ENCODE results near the gene ZNF865.

GRCh38 chr19:55563261-55563690 is 42.2 kb upstream of the ZNF865 start:
- TF ChIP-seq REST (IDR thresholded peaks at IDR 0.05; ENCODE audit: low read depth), result no peak
- no peak for TF ChIP-seq CTCF (IDR thresholded peaks at IDR 0.05 in 2 of 3, conservative IDR thresholded peaks at IDR 0.05 in 1 of 3; ENCODE audit: borderline replicate concordance in 1 of 3, insufficient read depth in 1 of 3, low read depth in 2 of 3, low read length in 2 of 3)
- TF ChIP-seq POLR2AphosphoS5 (IDR thresholded peaks at IDR 0.05; ENCODE audit: low read depth, low read length), result no peak
- TF ChIP-seq ZNF274 (IDR thresholded peaks at IDR 0.05; ENCODE audit: low read depth, low read length), result no peak
- no peak for TF ChIP-seq POLR2A (IDR thresholded peaks at IDR 0.05; ENCODE audit: borderline replicate concordance, extremely low read depth, insufficient read depth, insufficient read length)
- no peak for TF ChIP-seq ZFX (IDR thresholded peaks at IDR 0.05)
- TF ChIP-seq EZH2phosphoT487 (IDR thresholded peaks at IDR 0.05; ENCODE audit: borderline replicate concordance), result no peak
- no peak for TF ChIP-seq EZH2 (IDR thresholded peaks at IDR 0.05)
- TF ChIP-seq ATF3 (IDR thresholded peaks at IDR 0.05), result no peak
- no peak for TF ChIP-seq MAX (IDR thresholded peaks at IDR 0.05)
- no peak for TF ChIP-seq TCF7L2 (IDR thresholded peaks at IDR 0.05; ENCODE audit: borderline replicate concordance, extremely low read depth, insufficient read depth, insufficient read length)
- no peak for TF ChIP-seq YY1 (IDR thresholded peaks at IDR 0.05; ENCODE audit: extremely low read depth, insufficient replicate concordance, low read depth, low read length)
- no peak for TF ChIP-seq SIN3A (IDR thresholded peaks at IDR 0.05; ENCODE audit: low read depth)
- TF ChIP-seq ELF1 (IDR thresholded peaks at IDR 0.05; ENCODE audit: borderline replicate concordance, low read depth), result no peak
